Kidney tubule cell (primary cell): ENCODE data around the gene BCOR.

Experiments
- DNase-seq: peaks from one replicate; pipeline ENCODE4 v3.0.0-alpha.2; 2018; ENCODE audit warnings: low spot score

The BCOR gene

DNA sequence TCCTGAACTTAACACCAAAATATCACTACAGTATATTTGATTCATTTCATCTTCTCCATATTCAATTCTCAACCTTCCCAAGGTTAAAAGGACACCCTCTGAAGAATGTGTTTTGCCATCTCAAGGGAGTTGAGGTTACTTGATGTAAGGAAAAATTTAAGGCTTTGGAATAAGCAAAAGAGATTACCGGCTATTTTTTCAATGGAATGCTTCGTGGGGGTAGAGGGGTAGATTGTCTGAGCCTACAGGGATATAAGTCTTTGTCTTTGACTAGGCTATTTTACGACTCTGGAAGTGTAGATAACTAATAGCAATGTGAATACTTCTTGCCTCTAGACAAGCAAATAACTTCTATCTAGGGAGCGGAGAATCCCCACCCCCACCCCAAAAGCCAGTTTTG, 78.2 kb downstream of the BCOR start:
- DNase-seq = no peak

DNA sequence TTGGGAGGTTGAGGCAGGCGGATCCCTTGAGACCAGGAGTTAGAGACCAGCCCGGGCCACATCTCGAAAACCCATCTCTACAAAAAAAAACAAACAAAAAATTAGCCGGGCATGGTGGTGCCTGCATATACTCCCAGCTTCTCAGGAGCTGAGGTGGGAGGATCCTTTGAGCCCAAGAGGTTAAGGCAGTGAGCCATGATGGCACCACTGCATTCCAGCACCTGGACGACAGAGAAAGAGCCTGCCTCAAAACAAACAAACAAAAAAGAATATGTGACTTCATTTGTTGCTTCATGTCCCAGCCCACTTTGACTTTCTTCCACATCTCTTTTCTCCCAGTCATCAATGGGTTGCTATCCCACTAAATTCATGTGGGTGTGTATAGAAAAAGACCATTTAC, 79.7 kb downstream of the BCOR start:
- no peak for DNase-seq

DNA sequence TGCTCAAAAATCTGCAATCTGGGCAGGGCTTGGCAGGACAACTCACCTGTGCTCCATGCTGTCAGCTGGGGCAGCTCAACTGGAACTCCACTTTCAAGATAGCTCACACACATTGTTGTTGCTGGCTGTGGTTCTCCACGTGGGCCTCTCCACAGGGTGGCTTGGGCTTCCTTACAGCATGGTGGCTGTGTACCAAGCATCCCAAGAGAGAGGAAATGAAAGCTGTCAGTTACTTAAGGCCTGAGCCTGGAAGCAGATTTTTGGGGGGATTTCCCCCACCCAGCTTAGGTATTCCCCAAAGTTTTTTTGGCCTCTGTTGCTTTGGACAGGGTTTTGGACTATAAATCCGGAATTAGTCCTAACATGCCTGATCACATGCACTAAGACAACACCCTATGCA, 81.0 kb downstream of the BCOR start:
- DNase-seq = no peak

DNA sequence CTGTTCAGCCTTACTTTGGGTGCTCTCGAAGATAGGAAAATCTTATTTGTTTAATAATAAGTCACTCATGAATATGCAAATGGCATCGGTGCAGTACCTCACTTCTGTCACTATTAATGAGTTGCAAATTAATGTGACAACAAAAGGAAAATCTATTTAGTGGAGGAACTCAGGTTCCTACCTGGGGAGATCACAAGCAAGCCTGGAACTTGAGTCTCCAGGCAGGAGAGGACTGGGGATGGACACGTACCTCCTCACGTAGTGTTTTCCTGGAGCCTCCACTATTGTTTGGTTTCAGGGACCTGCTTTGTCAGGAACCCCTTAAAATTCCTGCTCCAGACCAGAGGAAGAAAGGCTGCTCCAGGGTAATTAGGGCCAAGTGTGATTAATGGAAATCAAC, 82.1 kb downstream of the BCOR start:
- DNase-seq = no peak

DNA sequence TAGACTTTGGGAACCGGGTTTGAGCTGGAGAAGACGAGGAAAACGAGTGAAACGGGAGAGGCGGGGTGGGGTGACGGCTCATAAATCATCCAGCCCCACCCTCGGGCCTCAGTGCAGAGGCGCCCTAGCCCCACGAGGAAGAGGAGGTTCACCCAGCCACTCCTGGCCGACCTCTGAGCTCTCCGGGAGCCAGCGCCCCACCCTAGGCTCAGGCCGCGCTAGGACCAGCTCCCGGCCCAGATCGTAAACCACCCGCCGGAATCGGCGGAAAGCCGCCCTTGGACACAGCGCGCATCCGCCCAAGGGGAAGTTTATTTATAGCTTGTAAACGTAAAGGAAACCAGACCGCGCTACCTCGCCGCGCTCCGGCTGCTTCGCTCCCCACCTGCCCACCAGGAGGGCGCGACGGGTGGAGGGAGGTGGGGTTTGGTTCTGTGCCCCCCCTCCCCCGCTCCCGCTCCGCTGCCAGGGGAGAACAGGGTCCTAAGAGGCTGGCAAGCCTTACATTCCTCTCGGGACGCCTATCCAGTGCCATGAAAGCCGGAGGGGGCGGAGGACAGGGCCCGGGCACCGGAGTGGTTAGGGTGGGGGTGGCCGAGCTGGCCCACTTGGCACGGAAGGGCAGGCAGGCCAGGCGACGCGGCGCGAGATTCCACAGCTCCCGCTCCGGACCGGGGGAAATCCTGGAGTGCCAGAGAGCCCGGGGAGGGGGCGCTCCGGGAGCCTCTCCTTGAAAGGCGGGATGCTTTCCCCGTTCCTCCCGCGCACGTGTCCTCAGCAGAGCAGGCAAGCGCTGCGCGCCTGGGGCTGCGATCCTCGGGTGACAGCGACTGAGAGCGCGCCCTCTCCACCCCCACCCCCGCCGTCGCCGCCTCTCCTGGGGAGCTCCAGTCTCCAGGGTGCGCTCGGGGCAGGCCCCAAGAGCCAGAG, 84.2 kb downstream of the BCOR start:
- peak; percentile 47 for DNase-seq

DNA sequence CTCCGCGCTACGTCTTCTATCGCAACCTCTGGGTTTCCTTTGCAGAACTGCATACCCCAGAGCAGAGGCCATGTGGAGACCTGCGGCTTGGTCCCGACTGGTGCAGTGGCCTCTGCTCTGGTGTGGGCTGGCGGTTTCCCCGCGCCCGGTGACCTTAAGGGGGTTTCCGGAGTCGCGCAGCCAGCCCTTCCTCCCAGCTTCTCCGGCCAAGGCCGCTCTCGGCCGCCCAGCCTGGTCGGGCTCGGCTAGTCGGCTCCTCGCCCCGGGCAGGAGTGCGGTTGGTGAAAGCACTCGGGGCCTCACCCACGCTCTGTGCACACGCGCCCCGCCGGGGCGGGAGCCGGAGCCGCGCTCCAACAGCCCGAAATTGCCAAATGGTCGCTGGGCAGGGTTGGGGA, 84.9 kb downstream of the BCOR start:
- peak; percentile 44 for DNase-seq

DNA sequence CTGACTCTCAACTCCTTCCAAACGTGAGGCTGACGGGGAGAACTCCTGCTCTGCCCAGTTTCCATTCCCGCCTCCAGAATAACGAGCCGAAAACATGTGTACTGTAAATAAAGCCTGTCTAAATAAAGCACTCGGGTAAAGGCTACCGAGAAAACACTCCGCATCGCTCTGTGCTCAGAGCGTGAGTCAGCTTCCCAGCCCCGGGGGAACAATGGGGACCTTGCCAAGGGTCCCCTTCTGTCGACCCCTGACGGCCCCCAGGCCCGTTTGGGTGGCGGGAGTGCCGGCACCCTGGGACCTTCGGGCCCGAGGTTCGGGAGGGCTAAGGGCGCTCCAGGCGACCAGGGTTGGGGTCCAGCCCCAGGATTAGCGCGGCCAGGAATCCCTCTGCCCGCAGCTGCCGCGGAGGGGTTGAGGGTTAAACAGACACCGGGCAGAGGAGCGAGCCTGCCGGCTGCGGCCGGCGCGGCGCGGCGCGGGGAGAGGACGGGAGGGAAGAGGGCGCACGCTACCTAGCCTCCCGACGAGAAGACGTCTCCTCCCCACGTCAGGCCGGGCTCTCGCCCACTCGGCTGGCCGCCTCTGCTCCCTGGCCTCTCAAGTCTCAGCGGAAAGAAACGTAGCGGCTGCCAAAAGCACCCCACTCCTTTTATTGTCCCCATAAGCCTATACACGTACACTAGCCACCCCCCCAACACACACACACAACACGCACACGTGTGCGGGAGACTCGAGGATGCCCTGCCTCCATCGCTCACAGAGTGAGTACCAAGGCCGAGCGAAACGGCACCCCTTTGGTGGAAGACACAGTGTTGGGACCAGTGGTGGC, 85.5 kb downstream of the BCOR start:
- DNase-seq = peak; percentile 14

DNA sequence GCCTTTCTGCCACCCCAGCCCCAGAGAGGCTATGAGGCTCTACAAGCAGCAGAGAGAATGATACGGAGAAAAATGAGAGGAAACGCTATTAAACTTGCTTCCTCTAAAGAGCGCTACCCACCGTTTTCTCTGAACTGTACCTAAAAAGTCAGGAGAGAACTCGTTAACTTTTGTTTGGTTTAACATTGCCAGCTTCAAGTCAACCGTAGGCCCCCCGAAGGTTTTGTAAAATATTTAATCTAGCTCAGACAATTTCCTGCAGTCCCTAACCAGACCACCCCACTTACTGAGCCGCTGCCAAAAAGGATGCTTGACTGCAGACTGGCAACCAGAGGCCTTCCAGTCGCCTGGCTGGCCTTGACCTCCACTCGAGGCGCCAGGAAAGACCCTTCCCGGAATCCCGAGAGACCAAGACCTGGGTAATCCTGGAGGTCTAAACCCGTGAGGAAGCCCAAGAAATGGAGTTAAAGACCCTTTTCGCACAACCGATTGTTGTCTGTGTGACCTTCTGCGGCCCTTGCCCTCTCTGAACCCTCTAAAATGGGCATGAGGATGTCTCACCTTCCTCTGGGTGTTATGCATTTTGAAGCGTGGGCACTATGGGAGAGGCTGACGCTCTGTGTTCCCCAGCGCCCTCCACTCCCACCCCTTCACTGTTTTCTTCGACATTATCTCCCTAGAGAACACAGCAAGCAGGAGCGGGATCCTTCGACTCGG, 86.3 kb downstream of the BCOR start:
- no peak for DNase-seq

DNA sequence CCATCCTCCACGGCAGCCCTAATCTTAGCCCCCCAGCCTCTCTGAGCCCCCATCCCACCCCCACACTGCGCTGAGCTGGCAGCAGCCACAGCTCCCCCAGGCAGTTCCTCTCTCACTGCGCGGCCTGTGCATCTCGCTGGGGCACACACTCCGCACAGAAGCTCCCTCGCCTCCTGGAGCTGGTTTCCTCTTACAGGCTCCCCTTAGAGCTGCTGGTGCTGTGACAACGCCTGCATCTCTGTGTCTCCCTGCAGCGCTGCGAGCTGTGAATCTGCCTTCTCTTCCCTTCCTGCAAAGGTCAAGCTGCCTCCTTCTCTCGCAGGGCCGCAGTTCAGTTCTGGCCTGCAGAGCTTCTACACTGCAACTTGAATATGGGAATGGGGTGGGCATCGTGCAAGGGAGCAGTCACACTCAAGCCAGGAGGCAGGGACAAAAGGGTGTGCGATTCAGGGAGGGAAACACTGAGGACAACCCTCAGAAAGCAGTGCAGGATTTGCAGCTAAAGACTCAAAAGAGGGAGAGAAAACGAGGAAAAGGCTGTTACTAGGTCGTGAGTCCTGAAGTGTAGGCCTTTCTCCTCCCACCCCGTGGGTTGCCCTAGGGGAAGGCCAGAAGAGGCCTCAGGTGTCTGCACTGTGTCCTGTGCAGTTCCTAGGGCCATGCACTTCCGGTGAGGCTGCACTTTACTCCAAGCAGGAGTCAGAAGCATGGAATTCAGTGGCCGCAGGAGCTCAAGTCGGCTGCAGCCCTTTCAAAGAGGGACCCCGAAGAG, 87.0 kb downstream of the BCOR start:
- DNase-seq = no peak

DNA sequence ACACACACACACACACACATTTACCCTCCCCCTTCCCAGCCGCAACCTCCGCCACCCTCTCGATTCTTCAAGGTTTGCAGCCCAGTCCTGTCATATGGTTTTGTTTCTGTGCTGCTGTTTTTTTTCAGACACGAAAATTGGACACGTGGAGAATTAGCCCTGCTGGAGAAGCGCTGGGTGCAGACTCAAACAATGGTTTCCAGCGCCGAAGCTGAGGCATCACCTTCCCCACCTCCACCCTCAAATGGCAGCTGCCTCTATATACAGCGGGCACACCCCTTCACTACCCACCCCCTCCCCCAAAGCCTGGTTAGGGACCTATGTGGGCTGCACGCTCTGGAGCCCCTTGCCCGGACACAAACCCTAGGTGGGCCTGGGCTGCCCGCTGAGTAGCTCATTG, 87.9 kb downstream of the BCOR start:
- DNase-seq = no peak

DNA sequence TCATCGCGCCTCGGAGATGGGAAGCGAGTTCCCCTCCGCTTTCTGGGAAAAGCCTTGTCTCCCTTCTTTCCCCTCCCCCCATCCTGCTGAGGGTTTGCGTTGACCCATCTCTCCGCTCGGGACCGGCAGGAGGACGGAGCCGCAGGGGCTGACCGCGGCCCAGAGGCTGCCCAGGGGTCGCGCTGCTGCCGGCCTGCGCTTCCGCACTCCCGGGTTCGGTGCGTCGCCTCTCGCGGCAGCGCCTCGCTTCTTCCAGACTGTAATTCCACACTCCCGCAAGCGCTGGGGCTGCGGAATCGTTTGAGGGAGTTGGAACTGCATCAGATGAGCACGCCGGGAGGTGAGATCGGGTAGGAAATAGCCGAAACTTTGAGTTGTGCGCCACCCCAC, 88.3 kb downstream of the BCOR start:
- DNase-seq = no peak

DNA sequence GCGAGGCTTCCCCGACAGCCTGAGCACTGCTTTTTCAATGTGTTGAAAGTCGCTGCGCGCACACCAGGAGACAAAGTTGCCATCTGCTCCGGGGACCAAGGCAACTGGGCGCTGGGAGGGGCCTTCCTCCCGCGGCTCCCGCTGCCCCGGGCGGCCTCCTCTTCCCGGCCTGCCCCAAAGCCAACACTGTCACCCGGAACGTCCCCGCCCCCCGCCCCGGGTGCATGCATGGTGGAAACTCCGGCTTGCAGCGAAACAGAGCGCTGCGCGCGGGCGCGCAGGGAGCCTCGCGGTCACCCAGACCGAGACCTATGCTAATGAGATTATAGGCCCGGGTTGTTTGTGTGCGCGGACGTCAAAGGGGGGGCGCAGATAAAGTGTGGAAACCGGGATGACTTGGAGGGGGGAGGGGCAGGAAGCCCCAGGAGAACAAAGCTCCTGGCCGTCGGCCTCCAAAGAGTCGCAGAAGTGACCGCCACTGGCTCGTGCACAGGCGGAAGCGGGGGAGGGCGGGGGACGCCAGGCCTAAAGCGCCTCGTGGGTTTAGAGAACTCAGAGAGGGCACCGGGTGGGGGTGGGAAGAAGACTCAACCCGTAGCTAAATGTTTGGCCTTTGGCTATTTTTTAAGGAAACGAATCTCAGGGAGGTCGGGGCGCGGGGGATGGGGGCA, 88.8 kb downstream of the BCOR start:
- DNase-seq = peak; percentile 18

DNA sequence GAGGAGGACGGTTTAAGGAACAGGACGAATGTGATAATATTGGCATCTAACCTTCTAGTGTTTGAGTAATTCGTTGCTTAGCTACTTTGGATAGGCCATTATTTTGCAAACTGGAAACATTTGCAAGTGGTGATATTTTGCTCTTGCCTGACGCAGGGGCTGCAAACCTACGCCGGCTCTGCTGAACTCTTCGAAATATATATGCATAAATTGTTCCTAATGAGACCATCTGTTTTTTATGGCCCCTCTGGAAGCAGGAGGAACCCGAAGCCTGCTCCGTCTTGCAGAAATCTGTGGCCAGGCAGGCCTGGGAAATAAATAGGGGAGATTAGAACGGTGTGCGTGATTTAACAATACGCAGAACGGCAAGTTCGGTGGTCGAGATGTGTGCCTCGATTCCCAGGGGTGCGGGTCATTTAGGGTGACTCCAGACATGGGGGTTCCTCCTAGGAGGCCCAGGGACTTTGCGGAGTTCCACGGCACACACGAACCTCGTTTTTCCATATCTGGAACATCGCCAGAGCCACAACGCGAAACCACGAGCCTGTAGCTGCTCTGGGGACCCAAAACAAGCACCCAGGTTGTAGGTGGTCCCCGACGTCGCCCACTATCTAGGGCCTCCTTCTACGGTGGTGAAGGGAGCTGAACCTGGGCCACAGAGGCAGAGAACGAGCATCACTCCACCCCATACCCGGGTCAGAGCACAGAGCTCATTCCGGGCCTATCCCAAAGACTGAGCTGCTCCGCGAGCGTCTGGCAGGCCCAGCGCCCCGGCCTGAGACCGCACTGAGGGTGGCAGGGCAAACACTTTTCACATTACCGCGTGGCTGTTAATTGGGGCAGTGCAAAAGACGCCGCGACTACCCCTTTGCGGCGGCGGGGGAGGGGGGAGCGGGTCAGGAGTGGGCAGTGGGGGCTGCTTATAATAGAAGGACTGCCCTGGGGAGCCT, 89.7 kb downstream of the BCOR start:
- no peak for DNase-seq

DNA sequence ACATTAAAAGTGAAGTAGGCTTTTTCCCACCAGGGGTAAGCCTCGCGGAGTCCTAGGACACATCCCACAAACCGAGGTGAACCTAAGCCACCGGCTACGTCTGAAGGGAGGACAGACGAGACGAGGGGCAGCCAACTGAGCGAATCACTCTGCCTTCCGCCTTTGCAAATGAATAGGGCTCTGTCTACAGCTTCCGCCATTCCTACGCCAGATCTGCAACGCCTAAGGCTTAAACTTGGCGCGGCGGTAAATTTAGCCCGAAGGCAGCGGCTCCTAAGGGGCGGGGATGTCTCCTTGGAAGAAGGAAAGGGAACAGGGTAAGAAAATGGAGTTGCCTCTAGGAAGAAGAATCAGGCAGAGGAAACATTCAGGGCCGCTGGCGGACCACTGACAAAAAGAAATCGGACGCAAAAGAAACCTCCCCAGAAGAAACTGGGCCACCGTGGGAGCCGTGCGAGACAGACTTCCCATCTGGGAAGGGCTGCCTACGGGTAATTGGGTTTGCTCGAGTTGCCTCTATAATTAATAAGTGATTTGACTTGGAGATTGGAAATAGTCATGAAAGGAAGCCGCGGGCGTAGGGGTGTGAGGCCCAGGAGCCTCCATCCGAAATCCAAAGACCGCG, 90.5 kb downstream of the BCOR start:
- no peak for DNase-seq

DNA sequence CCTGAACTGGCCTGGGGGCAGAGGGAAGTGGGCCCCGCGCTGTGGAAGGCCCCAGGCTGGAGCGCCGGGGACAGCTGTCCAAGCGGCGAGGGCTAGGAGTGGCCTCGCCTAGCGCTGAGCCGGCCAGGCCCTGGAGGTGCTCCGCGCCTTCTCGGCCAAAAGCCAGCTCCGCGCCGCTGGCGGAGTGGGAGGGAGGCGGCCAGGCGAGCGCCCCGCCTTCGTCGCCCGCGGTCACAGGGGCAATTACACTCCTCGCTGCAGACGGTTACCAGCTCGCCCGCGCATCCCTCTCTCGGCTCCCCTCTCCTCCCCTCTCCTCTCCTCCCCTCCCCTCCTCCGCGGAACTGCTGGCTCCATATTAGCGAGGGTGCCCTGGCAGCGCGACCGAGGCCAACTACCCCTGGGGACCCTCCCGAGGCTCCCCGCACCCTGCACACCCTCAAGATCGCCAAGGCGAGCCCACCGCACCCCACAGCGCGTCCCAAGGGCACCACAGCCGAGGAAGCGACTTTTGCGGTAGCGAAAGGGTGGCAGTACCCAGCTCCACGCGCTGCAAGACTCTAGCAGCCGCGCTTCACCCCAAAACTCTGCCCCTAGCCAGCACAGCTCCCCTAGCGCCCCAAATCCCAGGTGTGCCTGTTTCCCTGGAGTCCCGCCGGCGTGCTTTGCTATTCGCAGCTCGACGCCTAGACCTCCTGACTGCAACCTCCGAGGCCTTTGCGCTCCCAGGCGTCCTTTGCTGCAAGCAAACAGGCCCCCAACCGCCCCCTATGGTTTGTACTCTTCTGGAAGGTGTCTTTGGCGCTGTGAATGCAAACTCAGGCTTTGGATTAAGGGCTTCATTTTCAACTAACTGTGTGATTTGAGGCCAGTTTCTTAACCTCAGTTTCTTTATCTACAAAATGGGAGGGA, 91.4 kb downstream of the BCOR start:
- DNase-seq = peak; percentile 19

DNA sequence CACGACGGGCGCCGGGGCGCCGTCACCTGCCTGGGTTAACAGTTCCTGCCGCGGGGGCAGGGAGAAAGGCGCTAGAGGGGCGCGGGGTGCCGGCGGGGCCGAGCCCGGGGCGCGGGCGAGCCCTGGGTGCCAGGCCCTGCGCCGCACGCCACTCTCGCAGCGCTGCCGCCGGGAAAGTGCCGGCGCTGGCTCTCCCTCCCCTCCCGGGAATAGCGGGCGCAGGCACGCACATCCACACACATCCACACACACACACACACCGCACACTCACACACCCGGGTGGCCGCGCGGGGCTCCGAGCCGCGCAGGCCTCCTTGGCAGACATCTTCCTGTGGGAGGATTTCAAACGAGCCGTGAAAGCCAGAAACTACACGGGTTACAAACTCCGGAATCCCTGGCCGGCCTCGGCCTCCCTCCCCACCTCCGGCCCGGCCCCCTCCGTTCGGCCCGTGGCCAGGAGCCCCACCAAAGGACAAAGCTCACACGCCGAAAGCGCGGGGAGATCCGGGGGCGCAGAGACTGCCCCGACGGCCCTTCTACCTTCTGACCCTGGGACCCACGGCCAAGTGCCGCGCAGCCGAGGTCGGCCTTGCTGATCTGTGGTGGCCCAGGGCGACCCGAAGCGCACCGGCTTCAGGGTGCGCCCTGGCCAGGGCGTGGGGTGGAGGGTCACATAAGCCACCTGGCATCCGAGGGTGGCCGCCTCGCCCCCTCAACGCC, 92.3 kb downstream of the BCOR start:
- DNase-seq = no peak

DNA sequence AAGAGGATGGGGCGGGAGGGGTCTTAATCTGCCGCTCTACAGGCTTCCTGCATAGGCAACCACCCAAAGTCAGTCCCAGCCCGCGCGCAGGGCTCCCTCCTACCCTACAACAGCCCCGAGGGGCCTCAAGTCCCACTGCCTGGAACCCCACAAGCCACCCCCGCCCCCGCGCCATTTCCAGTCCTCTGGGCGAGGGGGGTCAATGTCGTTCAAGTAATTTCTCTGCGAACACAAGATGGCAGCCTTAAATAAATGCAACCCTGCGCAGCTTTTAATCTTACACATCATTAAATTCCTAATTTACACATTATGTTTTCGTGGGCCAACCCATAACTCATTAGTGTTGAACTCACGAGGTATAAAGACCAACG, 92.9 kb downstream of the BCOR start:
- DNase-seq = no peak

DNA sequence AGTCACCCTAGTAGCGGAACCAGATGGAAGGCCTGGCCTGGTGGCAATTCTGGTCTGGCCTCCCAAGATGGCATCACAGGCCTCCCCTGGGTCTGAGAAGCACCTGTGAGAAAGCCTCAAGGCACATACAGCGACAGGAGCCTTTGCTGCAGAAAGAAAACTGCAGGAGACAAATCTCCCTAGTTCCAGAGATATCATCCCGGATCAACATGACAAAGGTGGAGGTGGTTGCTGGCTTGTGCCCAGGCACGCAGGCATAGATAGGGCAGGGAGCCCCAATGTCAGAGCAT, 93.6 kb downstream of the BCOR start:
- DNase-seq = no peak
